Ascending aorta (tissue), 2 donors: ENCODE measurements around the gene PLCH1. TPM values are rescaled to one million over a fixed set of nuclear protein-coding genes. Genes with fewer than 3 reads are reported as not detected.

Experiments
- DNase-seq, 2 donors: peaks; one replicate each; pipeline ENCODE4 v3.0.0-alpha.2; 2019; ENCODE audit warnings: low spot score in 2 of 2
- H3K27ac ChIP-seq, 2 donors: fragments of 200-600 bp; sonication (generic); one replicate each; pipeline ENCODE4 v1.5.1; 2016 to 2017; ENCODE audit warnings: mild to moderate bottlenecking in 1 of 2
- H3K27me3 ChIP-seq: fragments of 200-600 bp; sonication (generic); one replicate; pipeline ENCODE4 v1.5.1; 2017
- H3K36me3 ChIP-seq, 2 donors: fragments of 200-600 bp; sonication (generic); one replicate each; pipeline ENCODE4 v1.5.1; 2016
- H3K4me1 ChIP-seq, 2 donors: fragments of 200-600 bp; sonication (generic); one replicate each; pipeline ENCODE4 v1.5.1; 2016 to 2017; ENCODE audit warnings: mild to moderate bottlenecking in 1 of 2
- H3K4me3 ChIP-seq, 2 donors: fragments of 200-600 bp; sonication (generic); one replicate each; pipeline ENCODE4 v1.5.1; 2016 to 2017; ENCODE audit warnings: mild to moderate bottlenecking in 1 of 2
- H3K9me3 ChIP-seq, 2 donors: fragments of 200-600 bp; sonication (generic); one replicate each; pipeline ENCODE4 v1.5.1; 2016
- intact Hi-C: fragments of 100-400 bp; cut with DNase I; formaldehyde crosslinking; loops from one replicate; pipeline ENCODE4 v1.15.1; 2023
- total RNA-seq: library from RNA; depleted of rRNA; stranded (reverse); fragments of >200 nt; gene quantifications from one replicate; pipeline ENCODE4 v1.1.0, GENCODE V29; 2016
- TF ChIP-seq, protein P1 (sequence below), 3 experiments: fragments of 200-600 bp in 2 of 3; fragments of 450-650 bp in 1 of 3; sonication (generic) in 2 of 3; IDR thresholded peaks; one replicate each; pipeline ENCODE4 v1.5.1; 2016 to 2019; ENCODE audit warnings: antibody characterized with exemption in 3 of 3, mild to moderate bottlenecking in 1 of 3, moderate library complexity in 1 of 3

Gene PLCH1
- total RNA-seq, 1 donor from 2014 or later = not detected

DNA sequence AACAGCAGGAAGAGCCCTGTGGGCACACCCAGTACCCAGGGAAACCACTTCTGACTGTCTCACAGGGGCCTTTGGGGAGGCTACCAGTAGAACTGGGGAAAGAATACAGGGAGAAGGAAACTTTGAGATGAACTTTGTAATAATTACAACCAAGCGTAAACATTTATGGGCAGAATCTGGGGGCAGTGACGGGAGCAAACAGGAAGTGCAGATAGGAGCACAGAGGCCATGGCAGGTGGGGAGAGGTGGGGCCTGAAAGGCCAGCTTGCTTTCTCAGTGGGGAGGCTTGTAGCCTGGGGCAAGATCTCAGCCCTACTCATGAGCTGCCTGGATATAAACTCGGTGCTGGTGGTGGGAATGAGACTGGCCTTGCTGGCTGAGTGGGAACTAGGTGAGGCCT is 209.8 kb downstream of the PLCH1 start:
- Histone ChIP-seq H3K4me3 (no peak overlapping the region), H3K9me3 (no peaks in the 10 kb centered on the region), H3K36me3 (no peaks in the 10 kb centered on the region), H3K4me1 (no peaks in the 10 kb centered on the region), H3K27me3 (no peaks in the 10 kb centered on the region), H3K27ac (no peak overlapping the region)
- DNase-seq = no peak
- TF ChIP-seq, protein P1, sequence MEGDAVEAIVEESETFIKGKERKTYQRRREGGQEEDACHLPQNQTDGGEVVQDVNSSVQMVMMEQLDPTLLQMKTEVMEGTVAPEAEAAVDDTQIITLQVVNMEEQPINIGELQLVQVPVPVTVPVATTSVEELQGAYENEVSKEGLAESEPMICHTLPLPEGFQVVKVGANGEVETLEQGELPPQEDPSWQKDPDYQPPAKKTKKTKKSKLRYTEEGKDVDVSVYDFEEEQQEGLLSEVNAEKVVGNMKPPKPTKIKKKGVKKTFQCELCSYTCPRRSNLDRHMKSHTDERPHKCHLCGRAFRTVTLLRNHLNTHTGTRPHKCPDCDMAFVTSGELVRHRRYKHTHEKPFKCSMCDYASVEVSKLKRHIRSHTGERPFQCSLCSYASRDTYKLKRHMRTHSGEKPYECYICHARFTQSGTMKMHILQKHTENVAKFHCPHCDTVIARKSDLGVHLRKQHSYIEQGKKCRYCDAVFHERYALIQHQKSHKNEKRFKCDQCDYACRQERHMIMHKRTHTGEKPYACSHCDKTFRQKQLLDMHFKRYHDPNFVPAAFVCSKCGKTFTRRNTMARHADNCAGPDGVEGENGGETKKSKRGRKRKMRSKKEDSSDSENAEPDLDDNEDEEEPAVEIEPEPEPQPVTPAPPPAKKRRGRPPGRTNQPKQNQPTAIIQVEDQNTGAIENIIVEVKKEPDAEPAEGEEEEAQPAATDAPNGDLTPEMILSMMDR (IDR thresholded peaks at IDR 0.05) = no peak
- intact Hi-C loops = no loop called here

DNA sequence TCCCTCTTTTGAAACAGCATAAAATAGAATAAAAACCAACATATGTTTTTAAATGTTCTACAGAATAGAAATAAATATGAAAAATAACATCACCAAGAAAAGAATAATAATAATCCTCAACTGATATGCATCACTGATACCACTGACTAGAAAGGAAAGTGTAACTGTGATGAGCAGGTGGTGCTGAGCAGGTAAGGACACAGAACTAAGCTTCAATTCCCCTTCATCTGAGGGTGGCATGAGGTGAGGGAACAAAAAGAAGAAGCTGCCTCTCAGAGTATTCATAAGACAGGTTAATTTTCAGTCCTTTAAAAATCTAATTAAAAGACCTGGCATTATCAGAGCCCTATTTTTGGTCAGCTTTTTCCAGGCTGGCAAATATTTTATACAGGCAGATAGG is 216.3 kb downstream of the PLCH1 start:
- Histone ChIP-seq H3K27me3 (no peaks in the 10 kb centered on the region), H3K27ac (no peak overlapping the region), H3K4me1 (no peaks in the 10 kb centered on the region), H3K9me3 (no peaks in the 10 kb centered on the region), H3K4me3 (no peak overlapping the region), H3K36me3 (no peaks in the 10 kb centered on the region)
- DNase-seq = no peak
- TF ChIP-seq, protein P1 (IDR thresholded peaks at IDR 0.05) = no peak
- intact Hi-C loops = no loop called here

DNA sequence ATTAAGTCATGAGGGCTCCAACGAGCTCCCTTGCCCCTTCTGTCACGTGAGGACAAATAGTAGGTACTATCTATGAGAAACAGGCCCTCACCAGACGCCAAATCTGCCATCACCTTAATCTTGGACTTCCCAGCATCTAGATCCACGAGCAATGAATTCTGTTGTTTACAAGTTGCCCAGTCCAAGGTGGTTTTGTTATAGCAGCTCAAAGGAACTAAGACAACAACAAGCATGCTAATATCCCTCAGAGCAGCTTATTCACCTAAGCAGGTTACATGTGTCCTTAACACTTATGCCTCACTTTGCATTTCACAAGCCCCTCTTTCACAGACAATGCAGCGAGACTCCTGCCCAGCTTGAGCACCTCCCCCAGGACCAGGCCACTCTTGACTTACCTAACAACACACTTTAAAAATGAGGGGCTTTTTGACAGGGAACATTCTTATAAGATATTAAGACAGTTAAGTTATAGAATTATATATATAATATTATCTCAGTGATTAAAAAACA is 219.5 kb downstream of the PLCH1 start:
- TF ChIP-seq, protein P1 (IDR thresholded peaks at IDR 0.05) = no peak
- no peaks in the 10 kb centered on the region for H3K27me3 ChIP-seq
- no peaks in the 10 kb centered on the region for H3K4me1 ChIP-seq
- no peak for DNase-seq
- no peaks in the 10 kb centered on the region for H3K36me3 ChIP-seq
- H3K4me3 ChIP-seq = no peak overlapping the region
- intact Hi-C loops = no loop called here
- no peaks in the 10 kb centered on the region for H3K9me3 ChIP-seq
- no peak overlapping the region for H3K27ac ChIP-seq

DNA sequence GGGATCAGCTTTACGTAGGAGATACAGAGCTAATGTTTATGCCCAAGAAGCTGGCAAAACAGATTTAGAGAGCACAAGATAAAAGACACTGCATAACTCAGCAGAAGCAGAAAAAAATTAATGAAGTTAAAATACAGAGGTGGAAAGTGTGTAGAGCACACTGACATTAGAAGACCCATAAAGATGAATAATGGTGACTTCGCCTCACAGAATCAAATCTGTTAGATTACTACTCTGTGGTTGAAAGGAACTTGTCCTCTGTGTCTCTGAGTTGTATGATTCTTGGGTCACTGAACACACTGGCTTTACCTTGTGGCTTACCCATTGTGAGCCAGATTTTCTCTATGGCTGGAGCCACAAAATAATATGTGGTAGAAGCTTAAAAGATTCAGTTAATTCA is 224.4 kb downstream of the PLCH1 start:
- no peak for DNase-seq
- intact Hi-C loops = no loop called here
- no peaks in the 10 kb centered on the region for H3K27me3 ChIP-seq
- no peak overlapping the region for H3K4me3 ChIP-seq
- no peaks in the 10 kb centered on the region for H3K9me3 ChIP-seq
- H3K4me1 ChIP-seq = no peaks in the 10 kb centered on the region
- TF ChIP-seq, protein P1 (IDR thresholded peaks at IDR 0.05) = no peak
- no peaks in the 10 kb centered on the region for H3K36me3 ChIP-seq
- H3K27ac ChIP-seq = no peak overlapping the region

DNA sequence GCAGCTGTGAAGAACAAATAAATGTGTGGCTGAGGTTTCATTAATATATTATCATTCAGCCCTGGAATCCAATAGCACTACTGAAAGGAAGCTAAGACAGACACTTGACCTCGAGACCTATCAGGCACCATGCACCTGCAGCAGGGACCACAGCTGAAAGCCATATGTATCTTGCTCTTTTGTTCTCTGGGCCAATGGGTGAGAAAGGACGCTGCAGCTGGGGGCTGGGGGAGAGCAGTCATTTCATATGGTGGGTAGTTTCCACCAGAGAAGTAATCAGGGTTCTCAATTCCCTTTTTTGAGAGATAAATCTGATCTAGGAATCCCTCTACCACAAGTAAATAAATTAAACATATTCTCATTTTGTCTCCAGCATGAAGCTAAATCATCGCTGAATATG is 225.8 kb downstream of the PLCH1 start:
- no peaks in the 10 kb centered on the region for H3K9me3 ChIP-seq
- intact Hi-C loops = no loop called here
- H3K4me1 ChIP-seq = no peaks in the 10 kb centered on the region
- TF ChIP-seq, protein P1 (IDR thresholded peaks at IDR 0.05) = no peak
- H3K4me3 ChIP-seq = no peak overlapping the region
- H3K27ac ChIP-seq = no peak overlapping the region
- DNase-seq = no peak
- no peaks in the 10 kb centered on the region for H3K36me3 ChIP-seq
- H3K27me3 ChIP-seq = no peaks in the 10 kb centered on the region

DNA sequence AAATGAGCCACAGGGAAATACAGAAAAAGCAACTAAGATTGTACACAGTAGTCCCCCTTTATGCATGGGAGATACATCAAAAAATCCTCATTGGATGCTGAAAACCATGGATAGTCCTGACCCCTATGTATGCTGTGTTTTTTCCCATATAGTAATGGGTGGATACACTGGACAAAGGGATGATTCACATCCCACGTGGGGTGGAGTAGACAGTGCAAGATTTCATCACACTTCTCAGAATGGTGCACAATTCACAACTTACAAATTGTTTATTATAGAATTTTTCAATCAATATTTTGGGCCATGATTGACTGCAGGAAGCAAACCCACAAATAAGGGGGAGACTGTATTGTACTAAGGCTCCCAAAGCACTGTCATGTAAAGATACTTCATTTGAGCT is 227.0 kb downstream of the PLCH1 start:
- no peaks in the 10 kb centered on the region for H3K4me1 ChIP-seq
- no peaks in the 10 kb centered on the region for H3K9me3 ChIP-seq
- no peaks in the 10 kb centered on the region for H3K27me3 ChIP-seq
- H3K27ac ChIP-seq = no peak overlapping the region
- intact Hi-C loops = no loop called here
- TF ChIP-seq, protein P1 (IDR thresholded peaks at IDR 0.05) = no peak
- DNase-seq = no peak
- no peaks in the 10 kb centered on the region for H3K36me3 ChIP-seq
- no peak overlapping the region for H3K4me3 ChIP-seq
